A549 treated with RU486 at 1 μM for 4 hours (cell line): Measurements from ENCODE around the gene KIF5C. TPM values are rescaled to one million over a fixed set of nuclear protein-coding genes. Genes with fewer than 3 reads are reported as not detected.

ENCODE experiments used
- total RNA-seq: library from RNA; stranded (reverse); fragments of 200-300 nt; extraction: Qiagen RNA extraction; gene quantifications from 5 replicates; pipeline ENCODE4 v1.2.3, GENCODE V29; 2022; ENCODE audit warnings: low read depth

KIF5C gene
- 0.16 to 0.42 TPM (median 0.35 TPM) in 5 replicates for total RNA-seq

DNA sequence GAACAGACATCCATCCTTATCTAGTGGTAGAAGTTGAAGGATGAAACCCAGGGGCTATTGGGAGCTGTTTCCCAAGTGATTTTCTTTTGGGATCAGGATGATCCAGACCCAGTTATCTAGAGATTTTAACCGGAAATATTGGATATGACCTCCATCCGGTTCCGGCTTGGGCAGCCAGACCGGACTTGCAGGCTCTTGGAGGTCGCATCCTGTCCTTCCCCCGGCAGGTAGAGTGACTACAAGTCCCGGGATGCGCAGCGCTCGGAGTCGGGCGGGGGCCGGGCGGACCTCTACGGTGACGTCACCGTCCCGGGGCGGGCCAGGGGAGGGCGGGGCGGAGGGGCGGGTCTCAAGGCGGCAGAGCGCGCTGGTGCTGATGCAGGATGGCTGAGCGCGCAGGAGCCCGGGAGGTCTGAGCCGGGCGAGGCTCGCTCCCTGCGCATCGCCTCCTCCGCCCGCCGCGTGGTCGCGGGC lies at the start of gene KIF5C:
Gene KIF5C, plus strand, starts transcription at position 360 of the 474 bp plus-strand sequence. CDS start 391 bp downstream, outside the sequence.

DNA sequence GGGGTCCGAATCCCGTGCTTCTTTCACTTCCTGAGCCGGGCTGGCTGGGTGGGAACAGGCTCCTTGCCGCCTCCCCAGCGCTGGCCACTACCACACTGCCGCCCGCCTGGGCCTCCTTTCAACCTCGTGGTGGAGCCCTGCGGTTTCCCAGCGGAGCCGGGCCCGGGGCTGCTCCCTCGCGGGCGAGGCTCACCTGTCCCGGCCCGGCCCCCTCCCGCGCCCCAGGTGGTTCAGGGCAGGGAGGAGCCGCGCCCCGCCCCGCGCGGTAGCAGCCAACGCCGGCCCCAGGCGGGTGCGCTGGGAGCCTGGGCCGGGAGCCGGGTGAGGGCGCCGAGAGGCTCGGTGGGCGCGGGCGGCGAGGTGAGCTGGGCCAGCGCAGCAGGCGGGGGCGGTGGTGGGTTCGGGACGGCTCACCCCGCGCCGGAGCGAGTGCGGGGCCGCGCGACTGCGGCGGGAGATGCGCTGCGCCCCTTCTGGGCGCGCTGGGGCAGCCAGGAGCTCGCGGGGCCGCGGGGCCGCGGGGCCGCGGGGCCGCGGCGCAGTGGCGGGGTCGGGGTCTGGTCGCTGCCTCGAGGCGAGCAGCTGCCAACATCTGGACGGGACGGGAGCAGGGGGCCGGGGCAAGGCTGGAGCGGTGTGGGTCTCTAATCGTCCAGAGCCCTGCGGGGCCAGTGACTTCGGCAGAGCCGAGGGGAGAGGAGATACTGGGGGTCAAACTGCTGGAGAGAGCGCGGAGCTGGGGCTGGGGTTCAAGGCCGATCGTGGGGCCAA lies 163.6 kb downstream of the KIF5C start, which contains the start of gene LYPD6B:
Gene LYPD6B, plus strand, starts transcription at position 258 of the 771 bp plus-strand sequence. CDS start 92,250 bp downstream, outside the sequence.

Other genes starting within 250 kb of the KIF5C start
- 7.4 to 11.2 TPM (median 10.4 TPM) in 5 replicates for gene EPC2, start 230.5 kb upstream of the KIF5C start, total RNA-seq
- gene LYPD6B, start 163.5 kb downstream of the KIF5C start, total RNA-seq, result not detected in 5 replicates